SK-N-SH (cell line): ENCODE results near the gene EXTL2. TPM values are rescaled to one million over a fixed set of nuclear protein-coding genes. Genes with fewer than 3 reads are reported as not detected.

Source experiments
- CTCF ChIA-PET: fragments of 300-600, 350-600 bp; formaldehyde crosslinking; extraction: SDS; loops from one replicate; lab custom pipeline; 2021; lab: Yijun Ruan, JAX
- POLR2A ChIA-PET: fragments of 350-600 bp; sonication (Branson Sonifier 250); formaldehyde crosslinking; extraction: SDS; loops from one replicate; lab custom pipeline; 2020; ENCODE audit warnings: antibody characterized with exemption, inconsistent platforms; lab: Yijun Ruan, JAX
- DNase-seq: peaks from one replicate; pipeline ENCODE4 v3.0.0; 2012
- H2AFZ ChIP-seq: fragments of 200-600 bp; sonication (generic); 2 replicates; pipeline ENCODE4 v1.8.1; 2016; ENCODE audit warnings: antibody characterized with exemption, mild to moderate bottlenecking, low read depth
- H3F3A ChIP-seq: fragments of 200-600 bp; sonication (generic); replicated peaks from 2 replicates; pipeline ENCODE3; 2016; ENCODE audit warnings: antibody characterized with exemption, mild to moderate bottlenecking; ENCODE audit not compliant: insufficient read depth
- H3K27ac ChIP-seq, 2 experiments: fragments of 200-500 bp in 1 of 2; fragments of 200-600 bp in 1 of 2; sonication (Bioruptor generic) in 1 of 2; sonication (generic), shearing (Covaris generic) in 1 of 2; 2 replicates each; pipeline versions ENCODE4 v1.5.1 to v1.6.1; 2014 to 2016; ENCODE audit warnings: low read depth in 2 of 2, inconsistent platforms in 1 of 2, low read length in 1 of 2, mild to moderate bottlenecking in 1 of 2, mixed read lengths in 1 of 2
- H3K27me3 ChIP-seq: fragments of 200-600 bp; sonication (generic), shearing (Covaris generic); 2 replicates; pipeline ENCODE4 v1.6.1; 2016; ENCODE audit warnings: mixed run types; ENCODE audit not compliant: insufficient read depth
- H3K36me3 ChIP-seq, 2 experiments: fragments of 200-500 bp in 1 of 2; fragments of 200-600 bp in 1 of 2; sonication (Bioruptor generic) in 1 of 2; sonication (generic) in 1 of 2; replicated peaks in 1 of 2; 2 replicates each; pipeline versions ENCODE3 to v1.5.1; 2014 to 2016; ENCODE audit warnings: low read length in 1 of 2, mild to moderate bottlenecking in 1 of 2; ENCODE audit not compliant: insufficient read depth in 2 of 2, control insufficient read depth in 1 of 2
- H3K4me1 ChIP-seq, 2 experiments: fragments of 200-500 bp in 1 of 2; fragments of 200-600 bp in 1 of 2; sonication (Bioruptor generic) in 1 of 2; sonication (generic), shearing (Covaris generic) in 1 of 2; 2 replicates each; pipeline versions ENCODE4 v1.5.1 to v1.6.1; 2014 to 2016; ENCODE audit warnings: low read depth in 1 of 2, low read length in 1 of 2, mixed run types in 1 of 2; ENCODE audit not compliant: insufficient read depth in 2 of 2, control insufficient read depth in 1 of 2
- H3K4me2 ChIP-seq: fragments of 200-600 bp; sonication (generic), shearing (Covaris generic); 2 replicates; pipeline ENCODE4 v1.6.1; 2017; ENCODE audit warnings: mixed run types
- H3K4me3 ChIP-seq, 2 experiments: fragments of 200-500 bp in 1 of 2; fragments of 200-600 bp in 1 of 2; sonication (Bioruptor generic) in 1 of 2; sonication (generic), shearing (Covaris generic) in 1 of 2; 2 replicates each; pipeline versions ENCODE4 v1.5.1 to v1.8.1; 2014 to 2016; ENCODE audit warnings: low read depth in 2 of 2, inconsistent platforms in 1 of 2, low read length in 1 of 2, mild to moderate bottlenecking in 1 of 2, mixed read lengths in 1 of 2, moderate library complexity in 1 of 2
- H3K79me2 ChIP-seq: fragments of 200-600 bp; sonication (generic); 2 replicates; pipeline ENCODE4 v1.8.1; 2017; ENCODE audit warnings: mild to moderate bottlenecking; ENCODE audit not compliant: insufficient read depth
- H3K9ac ChIP-seq: fragments of 200-600 bp; sonication (generic); 2 replicates; pipeline ENCODE4 v1.6.1; 2017; ENCODE audit warnings: mixed run types
- H3K9me2 ChIP-seq: fragments of 200-600 bp; sonication (generic); 2 replicates; pipeline ENCODE4 v1.6.1; 2017; ENCODE audit warnings: mixed run types
- H3K9me3 ChIP-seq: fragments of 200-600 bp; sonication (generic); 2 replicates; pipeline ENCODE4 v1.6.1; 2017; ENCODE audit warnings: mixed run types, mild to moderate bottlenecking, moderate library complexity
- H4K20me1 ChIP-seq: fragments of 200-600 bp; sonication (generic); 2 replicates; pipeline ENCODE4 v1.6.1; 2017; ENCODE audit warnings: mild to moderate bottlenecking, mixed run types; ENCODE audit not compliant: insufficient read depth
- CHD2 ChIP-seq: fragments of 150-350 bp; IDR thresholded peaks from 2 replicates; pipeline ENCODE4 v1.6.1; 2018; ENCODE audit warnings: low read length; ENCODE audit not compliant: partially characterized antibody
- ELF1 ChIP-seq: IDR thresholded peaks from 2 replicates; pipeline ENCODE4 v1.4.0; 2012
- EP300 ChIP-seq, 2 experiments: IDR thresholded peaks; 2 replicates each; pipeline versions ENCODE4 v1.4.0 to v1.6.1; 2012; ENCODE audit warnings: borderline replicate concordance in 1 of 2, low read depth in 1 of 2, low read length in 1 of 2
- EZH2phosphoT487 ChIP-seq: fragments of 200-600 bp; sonication (generic); IDR thresholded peaks from 2 replicates; pipeline ENCODE4 v1.6.1; 2017; ENCODE audit warnings: low read depth, mixed run types, mild to moderate bottlenecking, antibody characterized with exemption, moderate library complexity, borderline replicate concordance
- FOXJ3 ChIP-seq: sonication (generic); formaldehyde crosslinking; IDR thresholded peaks from 2 replicates; pipeline ENCODE4 v1.5.1; 2020; ENCODE audit warnings: mild to moderate bottlenecking, missing genetic modification reagents
- FOXM1 ChIP-seq: IDR thresholded peaks from 2 replicates; pipeline ENCODE4 v1.4.0; 2012; ENCODE audit warnings: low read depth, mild to moderate bottlenecking
- GABPA ChIP-seq: IDR thresholded peaks from 2 replicates; pipeline ENCODE4 v1.4.0; 2012; ENCODE audit warnings: low read depth, mild to moderate bottlenecking
- GATA2 ChIP-seq: sonication (generic); formaldehyde crosslinking; IDR thresholded peaks from 2 replicates; pipeline ENCODE4 v1.5.0; 2020; ENCODE audit warnings: mild to moderate bottlenecking, missing genetic modification reagents
- JUND ChIP-seq: IDR thresholded peaks from 2 replicates; pipeline ENCODE4 v1.4.0; 2012
- MAX ChIP-seq: IDR thresholded peaks from 2 replicates; pipeline ENCODE4 v1.4.0; 2012; ENCODE audit warnings: low read depth
- MEF2A ChIP-seq: IDR thresholded peaks from 2 replicates; pipeline ENCODE4 v1.4.0; 2012; ENCODE audit warnings: low read depth, borderline replicate concordance
- NFIC ChIP-seq: IDR thresholded peaks from 2 replicates; pipeline ENCODE4 v1.4.0; 2012; ENCODE audit warnings: borderline replicate concordance
- PBX3 ChIP-seq: IDR thresholded peaks from 2 replicates; pipeline ENCODE4; 2012
- RAD21 ChIP-seq: IDR thresholded peaks from 2 replicates; pipeline ENCODE4 v1.6.1; 2012; ENCODE audit warnings: mild to moderate bottlenecking, low read length
- SMC3 ChIP-seq: IDR thresholded peaks from 2 replicates; pipeline ENCODE4 v1.6.1; 2012; ENCODE audit warnings: low read depth, low read length, improper control_type of control experiment
- TCF12 ChIP-seq: IDR thresholded peaks from 2 replicates; pipeline ENCODE4 v1.4.0; 2012
- TEAD4 ChIP-seq: IDR thresholded peaks from 2 replicates; pipeline ENCODE4 v1.4.0; 2012; ENCODE audit warnings: mild to moderate bottlenecking, borderline replicate concordance; ENCODE audit not compliant: insufficient read depth
- ZBTB33 ChIP-seq: IDR thresholded peaks from 2 replicates; pipeline ENCODE4 v1.4.0; 2012; ENCODE audit warnings: low read depth, borderline replicate concordance
- polyA plus RNA-seq, 3 experiments: library from polyadenylated mRNA; depleted of rRNA; stranded (reverse); fragments of >200 nt; gene quantifications; 2 replicates each; pipeline ENCODE4 v1.2.3, GENCODE V29; 2012
- TF ChIP-seq, protein P1 (sequence below): fragments of 150-350 bp; IDR thresholded peaks from 2 replicates; pipeline ENCODE4 v1.6.1; 2017; ENCODE audit warnings: antibody characterized with exemption, low read length, low read depth, borderline replicate concordance
- TF ChIP-seq, protein P2 (sequence below): fragments of 200-600 bp; sonication (generic); IDR thresholded peaks from 2 replicates; pipeline ENCODE4 v1.6.1; 2017; ENCODE audit warnings: antibody characterized with exemption, mild to moderate bottlenecking, moderate library complexity

Gene EXTL2
- polyA plus RNA-seq, 1 of the 3 experiments (the other 2 are of a cell fraction): 20.3 TPM

DNA sequence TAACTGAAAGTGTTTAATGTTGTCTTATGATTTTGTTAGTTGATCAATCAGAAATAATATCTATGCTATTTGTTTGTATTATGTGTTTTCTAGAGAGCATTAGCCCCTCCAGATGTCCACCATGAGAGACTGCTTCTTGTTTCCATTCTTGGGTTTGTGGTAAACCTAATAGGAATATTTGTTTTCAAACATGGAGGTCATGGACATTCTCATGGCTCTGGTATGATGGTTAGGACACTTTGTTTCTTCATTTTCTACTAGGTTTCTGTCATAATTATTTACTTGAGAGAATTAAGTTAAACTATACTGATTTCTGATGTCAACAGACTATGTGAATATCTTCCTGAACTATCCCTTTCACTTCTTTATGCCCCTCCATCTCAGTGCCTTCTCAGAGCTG lies 17.4 kb upstream of the EXTL2 start (continued):
- TF ChIP-seq CHD2 (no peak), EZH2phosphoT487 (no peak), JUND (no peak), NFIC (no peak), PBX3 (no peak), MEF2A (no peak), TEAD4 (no peak), GABPA (no peak), FOXM1 (no peak)
- TF ChIP-seq, protein P1, sequence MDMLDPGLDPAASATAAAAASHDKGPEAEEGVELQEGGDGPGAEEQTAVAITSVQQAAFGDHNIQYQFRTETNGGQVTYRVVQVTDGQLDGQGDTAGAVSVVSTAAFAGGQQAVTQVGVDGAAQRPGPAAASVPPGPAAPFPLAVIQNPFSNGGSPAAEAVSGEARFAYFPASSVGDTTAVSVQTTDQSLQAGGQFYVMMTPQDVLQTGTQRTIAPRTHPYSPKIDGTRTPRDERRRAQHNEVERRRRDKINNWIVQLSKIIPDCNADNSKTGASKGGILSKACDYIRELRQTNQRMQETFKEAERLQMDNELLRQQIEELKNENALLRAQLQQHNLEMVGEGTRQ: no peak
- TF ChIP-seq, all 33 proteins: peak for 0

DNA sequence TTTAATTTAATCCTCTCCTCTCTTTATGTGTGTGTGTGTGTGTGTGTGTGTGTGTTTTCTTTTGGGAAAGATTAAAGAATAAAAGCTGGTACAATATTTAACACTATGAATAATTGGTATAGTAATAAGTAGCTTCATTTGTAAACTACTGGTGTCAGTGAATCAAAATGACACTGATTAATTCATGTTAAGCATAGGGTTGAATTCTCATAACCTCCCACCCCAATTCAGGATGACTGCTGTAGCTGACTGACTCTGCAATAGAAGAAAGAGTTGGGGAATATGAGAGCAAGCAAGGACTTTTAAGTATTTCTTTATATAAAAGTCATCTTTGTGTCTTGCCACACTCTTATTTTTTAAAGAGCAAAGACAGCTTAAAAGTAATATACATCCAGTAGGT lies 14.4 kb upstream of the EXTL2 start:
- Histone ChIP-seq H3F3A (peaks cover 17% of the 10 kb centered on the region), H3K4me1 (no peaks in the 10 kb centered on the region; a peak in 1 of 4 replicates), H4K20me1 (no peaks in the 10 kb centered on the region), H3K4me2 (no peak overlapping the region), H3K9me3 (no peaks in the 10 kb centered on the region; the same call in 1 of the 2 replicates), H3K27me3 (no peaks in the 10 kb centered on the region), H3K36me3 (peaks cover 89 to 92% of the 10 kb centered on the region in 2 experiments), H3K27ac (no peak overlapping the region), H2AFZ (no peak overlapping the region), H3K4me3 (no peak overlapping the region), H3K9ac (no peak overlapping the region), H3K79me2 (peaks cover 30% of the 10 kb centered on the region), H3K9me2 (no peaks in the 10 kb centered on the region)
- ChIA-PET POLR2A (no interaction called here), CTCF (interaction anchor here (1.1 to 4.2 kb wide), 5 partner anchors 10 to 379 kb away, joined by 3 to 25 read pairs (median 9); no protein-coding TSS in a partner anchor)
- DNase-seq: no peak
- no peak for TF ChIP-seq RAD21
- TF ChIP-seq ELF1: no peak
- TF ChIP-seq, protein P2, sequence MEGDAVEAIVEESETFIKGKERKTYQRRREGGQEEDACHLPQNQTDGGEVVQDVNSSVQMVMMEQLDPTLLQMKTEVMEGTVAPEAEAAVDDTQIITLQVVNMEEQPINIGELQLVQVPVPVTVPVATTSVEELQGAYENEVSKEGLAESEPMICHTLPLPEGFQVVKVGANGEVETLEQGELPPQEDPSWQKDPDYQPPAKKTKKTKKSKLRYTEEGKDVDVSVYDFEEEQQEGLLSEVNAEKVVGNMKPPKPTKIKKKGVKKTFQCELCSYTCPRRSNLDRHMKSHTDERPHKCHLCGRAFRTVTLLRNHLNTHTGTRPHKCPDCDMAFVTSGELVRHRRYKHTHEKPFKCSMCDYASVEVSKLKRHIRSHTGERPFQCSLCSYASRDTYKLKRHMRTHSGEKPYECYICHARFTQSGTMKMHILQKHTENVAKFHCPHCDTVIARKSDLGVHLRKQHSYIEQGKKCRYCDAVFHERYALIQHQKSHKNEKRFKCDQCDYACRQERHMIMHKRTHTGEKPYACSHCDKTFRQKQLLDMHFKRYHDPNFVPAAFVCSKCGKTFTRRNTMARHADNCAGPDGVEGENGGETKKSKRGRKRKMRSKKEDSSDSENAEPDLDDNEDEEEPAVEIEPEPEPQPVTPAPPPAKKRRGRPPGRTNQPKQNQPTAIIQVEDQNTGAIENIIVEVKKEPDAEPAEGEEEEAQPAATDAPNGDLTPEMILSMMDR: no peak
- TF ChIP-seq TCF12: no peak
- no peak for TF ChIP-seq MEF2A
- TF ChIP-seq FOXJ3 (CRISPR knock-in tag): no peak
- TF ChIP-seq SMC3: no peak
- TF ChIP-seq GATA2: no peak
- TF ChIP-seq JUND: no peak
- TF ChIP-seq EP300 (IDR thresholded peaks at IDR 0.05; ENCODE audit: borderline replicate concordance in 1 of 2, low read depth in 1 of 2, low read length in 1 of 2): no peak
- no peak for TF ChIP-seq ZBTB33
- TF ChIP-seq MAX: no peak
